Kasumi-1 (cell line): ENCODE measurements around the gene MBOAT2.

Experiments
- DNase-seq, 2 experiments: peaks; one replicate each; lab custom pipeline; 2025; lab: John Stamatoyannopoulos, UW

MBOAT2 gene

GRCh38 chr2:9018109-9018508 lies 14.6 kb upstream of the MBOAT2 start:
- DNase-seq: no peak

- no peak for DNase-seq
These were observed 13.9 kb upstream of the MBOAT2 start for GRCh38 chr2:9017411-9017810.

- no peak for DNase-seq
These were observed 12.5 kb upstream of the MBOAT2 start for GRCh38 chr2:9015998-9016397.

- no peak for DNase-seq
These were observed 9.9 kb upstream of the MBOAT2 start for GRCh38 chr2:9013403-9013802.

GRCh38 chr2:9010866-9011265 lies 7.4 kb upstream of the MBOAT2 start:
- DNase-seq: no peak

- DNase-seq: no peak
These were observed 5.6 kb upstream of the MBOAT2 start for GRCh38 chr2:9008951-9009664.

GRCh38 chr2:9006368-9006767 lies 2.9 kb upstream of the MBOAT2 start:
- no peak for DNase-seq

- no peak for DNase-seq
These were observed 1.1 kb upstream of the MBOAT2 start for GRCh38 chr2:9004338-9005204.

GRCh38 chr2:9003366-9003615 lies 193 bp downstream of the MBOAT2 start:
- no peak for DNase-seq

- peak in 1 of 2 experiments; percentile 23 for DNase-seq
These were observed 683 bp downstream of the MBOAT2 start for GRCh38 chr2:9002637-9003365.

GRCh38 chr2:9002313-9002636 lies 1.2 kb downstream of the MBOAT2 start:
- no peak for DNase-seq

GRCh38 chr2:9001778-9002177 lies 1.7 kb downstream of the MBOAT2 start:
- no peak for DNase-seq

GRCh38 chr2:9001229-9001628 lies 2.3 kb downstream of the MBOAT2 start:
- DNase-seq: no peak

- no peak for DNase-seq
These were observed 3.0 kb downstream of the MBOAT2 start for GRCh38 chr2:9000442-9000841.

GRCh38 chr2:8999797-9000196 lies 3.7 kb downstream of the MBOAT2 start:
- DNase-seq: no peak

GRCh38 chr2:8999102-8999446 lies 4.4 kb downstream of the MBOAT2 start:
- no peak for DNase-seq

- no peak for DNase-seq
These were observed 4.9 kb downstream of the MBOAT2 start for GRCh38 chr2:8998418-8999101.

GRCh38 chr2:8997631-8998030 lies 5.9 kb downstream of the MBOAT2 start:
- DNase-seq: peak; percentile 30 to 64

- no peak for DNase-seq
These were observed 6.4 kb downstream of the MBOAT2 start for GRCh38 chr2:8997108-8997507.

- no peak for DNase-seq
These were observed 7.5 kb downstream of the MBOAT2 start for GRCh38 chr2:8996006-8996405.

- DNase-seq: no peak
These were observed 9.1 kb downstream of the MBOAT2 start for GRCh38 chr2:8994386-8994785.

GRCh38 chr2:8993902-8994278 lies 9.6 kb downstream of the MBOAT2 start:
- DNase-seq: no peak
